Loucy (cell line): ENCODE results near the gene ATP5MG.
A peak's percentile ranks its signal among the peaks of the same experiment; 100 is the strongest.

ENCODE experiments used
- H2AFZ ChIP-seq: fragments of 200-600 bp; sonication (generic); 2 replicates; pipeline ENCODE4 v1.6.0; 2016; ENCODE audit warnings: antibody characterized with exemption, mild to moderate bottlenecking, low read length, moderate library complexity
- H3F3A ChIP-seq: fragments of 200-600 bp; 2 replicates; pipeline ENCODE4 v1.6.0; 2016; ENCODE audit warnings: antibody characterized with exemption, low read depth, mild to moderate bottlenecking
- H3K27me3 ChIP-seq: fragments of 200-600 bp; sonication (generic); 2 replicates; pipeline ENCODE4 v1.6.1; 2014; ENCODE audit warnings: low read length, mild to moderate bottlenecking; ENCODE audit not compliant: insufficient read depth, poor library complexity, severe bottlenecking
- H3K36me3 ChIP-seq: fragments of 200-600 bp; sonication (generic); 2 replicates; pipeline ENCODE4 v1.6.1; 2016; ENCODE audit warnings: low read length; ENCODE audit not compliant: insufficient read depth
- H3K4me1 ChIP-seq: fragments of 200-600 bp; sonication (generic); 2 replicates; pipeline ENCODE4 v1.5.1; 2014; ENCODE audit warnings: low read length, mild to moderate bottlenecking; ENCODE audit not compliant: insufficient read depth, poor library complexity, severe bottlenecking
- H3K4me2 ChIP-seq: fragments of 200-600 bp; sonication (generic); 2 replicates; pipeline ENCODE4 v1.6.0; 2014; ENCODE audit warnings: antibody characterized with exemption, low read length, low read depth, mild to moderate bottlenecking; ENCODE audit not compliant: poor library complexity, severe bottlenecking
- H3K4me3 ChIP-seq: fragments of 200-600 bp; sonication (generic); 2 replicates; pipeline ENCODE4 v1.5.1; 2014; ENCODE audit warnings: low read length, mild to moderate bottlenecking, mixed read lengths; ENCODE audit not compliant: poor library complexity, severe bottlenecking
- H3K79me2 ChIP-seq: fragments of 200-600 bp; sonication (generic); 2 replicates; pipeline ENCODE4 v1.6.1; 2014; ENCODE audit warnings: low read length; ENCODE audit not compliant: insufficient read depth
- H3K9ac ChIP-seq: fragments of 200-600 bp; sonication (generic); 2 replicates; pipeline ENCODE4 v1.6.0; 2014; ENCODE audit warnings: mild to moderate bottlenecking, low read depth, low read length, moderate library complexity; ENCODE audit not compliant: poor library complexity, severe bottlenecking
- H3K9me2 ChIP-seq: fragments of 200-600 bp; sonication (generic); replicated peaks from 2 replicates; pipeline ENCODE4 v1.6.1; 2016; ENCODE audit warnings: low read depth, low read length, mixed read lengths
- H3K9me3 ChIP-seq: fragments of 200-600 bp; sonication (generic); 2 replicates; pipeline ENCODE4 v1.6.1; 2014; ENCODE audit warnings: mild to moderate bottlenecking, antibody characterized with exemption, low read length, low read depth; ENCODE audit not compliant: insufficient read depth
- H4K20me1 ChIP-seq: fragments of 200-600 bp; sonication (generic); 2 replicates; pipeline ENCODE4 v1.6.0; 2014; ENCODE audit warnings: antibody characterized with exemption, low read length, mild to moderate bottlenecking; ENCODE audit not compliant: insufficient read depth, poor library complexity, severe bottlenecking
- CTCF ChIP-seq: fragments of 200-600 bp; sonication (generic); conservative IDR thresholded peaks from 2 replicates; pipeline ENCODE4 v1.5.1; 2014; ENCODE audit warnings: mild to moderate bottlenecking, antibody characterized with exemption, low read length
- EZH2phosphoT487 ChIP-seq: fragments of 200-600 bp; IDR thresholded peaks from 2 replicates; pipeline ENCODE4 v1.6.1; 2018; ENCODE audit warnings: antibody characterized with exemption, mild to moderate bottlenecking, moderate library complexity, borderline replicate concordance

ATP5MG gene

GRCh38 chr11:118418766-118419165 is 17.4 kb downstream of the ATP5MG start:
- no peak overlapping the region for H2AFZ ChIP-seq
- TF ChIP-seq EZH2phosphoT487: no peak
- TF ChIP-seq CTCF: no peak
- H3K9ac ChIP-seq: no peak overlapping the region
- no peak overlapping the region for H3K4me2 ChIP-seq
- no peaks in the 10 kb centered on the region for H3K9me2 ChIP-seq
- H3K9me3 ChIP-seq: no peaks in the 10 kb centered on the region
- no peaks in the 10 kb centered on the region for H3K36me3 ChIP-seq
- H3K27me3 ChIP-seq: no peaks in the 10 kb centered on the region
- peaks cover 21% of the 10 kb centered on the region for H3K4me1 ChIP-seq
- H4K20me1 ChIP-seq: no peaks in the 10 kb centered on the region
- no peaks in the 10 kb centered on the region for H3K79me2 ChIP-seq
- H3F3A ChIP-seq: peaks cover 3% of the 10 kb centered on the region; the same call in 1 of the 2 replicates
- H3K4me3 ChIP-seq: no peak overlapping the region

GRCh38 chr11:118427707-118428106 is 26.3 kb downstream of the ATP5MG start:
- peak overlapping the region; percentile 29 for H3K4me2 ChIP-seq
- peak; percentile 42; the same call in 1 of the 2 replicates for TF ChIP-seq CTCF
- no peak for TF ChIP-seq EZH2phosphoT487
- H3K4me1 ChIP-seq: peaks cover 20% of the 10 kb centered on the region

GRCh38 chr11:118430956-118431355 is 29.6 kb downstream of the ATP5MG start:
- no peak for TF ChIP-seq EZH2phosphoT487
- TF ChIP-seq CTCF: peak; percentile 48
- peaks cover 4% of the 10 kb centered on the region; the same call in 1 of the 2 replicates for H3F3A ChIP-seq
- H3K9ac ChIP-seq: no peak overlapping the region
- H3K4me1 ChIP-seq: peaks cover 25% of the 10 kb centered on the region
- no peaks in the 10 kb centered on the region for H3K36me3 ChIP-seq
- H3K9me3 ChIP-seq: no peaks in the 10 kb centered on the region
- no peak overlapping the region for H3K4me3 ChIP-seq
- H3K79me2 ChIP-seq: no peaks in the 10 kb centered on the region
- H3K27me3 ChIP-seq: no peaks in the 10 kb centered on the region
- H4K20me1 ChIP-seq: no peaks in the 10 kb centered on the region
- H2AFZ ChIP-seq: no peak overlapping the region
- H3K4me2 ChIP-seq: no peak overlapping the region
- H3K9me2 ChIP-seq: no peaks in the 10 kb centered on the region

More at GRCh38 chr11:118427707-118428106, 26.3 kb downstream of the ATP5MG start:
- no peak overlapping the region for H2AFZ ChIP-seq
- H3K27me3 ChIP-seq: no peaks in the 10 kb centered on the region
- no peaks in the 10 kb centered on the region for H4K20me1 ChIP-seq
- no peaks in the 10 kb centered on the region for H3K9me2 ChIP-seq
- H3F3A ChIP-seq: no peaks in the 10 kb centered on the region
- H3K9me3 ChIP-seq: no peaks in the 10 kb centered on the region
- no peak overlapping the region for H3K9ac ChIP-seq
- no peak overlapping the region for H3K4me3 ChIP-seq
- no peaks in the 10 kb centered on the region for H3K36me3 ChIP-seq
- no peaks in the 10 kb centered on the region for H3K79me2 ChIP-seq
